Retinal pigment epithelial cell (primary cell): ENCODE results near the gene SLC15A2.
"Not testable (repeated sequence)": the region's sequence is repeated elsewhere in the genome, so short reads cannot be mapped to it uniquely, and the experiment has no call there.

Experiments used
- DNase-seq: peaks from one replicate; pipeline ENCODE4 v3.0.0-alpha.2; 2010; ENCODE audit warnings: low read depth
- H3K4me3 ChIP-seq: 2 replicates; pipeline ENCODE4 v1.5.1; 2011; ENCODE audit warnings: mild to moderate bottlenecking, low read length, control low read depth, moderate library complexity
- TF ChIP-seq, protein P1 (sequence below): conservative IDR thresholded peaks from 2 replicates; pipeline ENCODE4 v1.5.1; 2011; ENCODE audit warnings: low read depth, low read length, control low read depth, inconsistent platforms

SLC15A2 gene, protein sequence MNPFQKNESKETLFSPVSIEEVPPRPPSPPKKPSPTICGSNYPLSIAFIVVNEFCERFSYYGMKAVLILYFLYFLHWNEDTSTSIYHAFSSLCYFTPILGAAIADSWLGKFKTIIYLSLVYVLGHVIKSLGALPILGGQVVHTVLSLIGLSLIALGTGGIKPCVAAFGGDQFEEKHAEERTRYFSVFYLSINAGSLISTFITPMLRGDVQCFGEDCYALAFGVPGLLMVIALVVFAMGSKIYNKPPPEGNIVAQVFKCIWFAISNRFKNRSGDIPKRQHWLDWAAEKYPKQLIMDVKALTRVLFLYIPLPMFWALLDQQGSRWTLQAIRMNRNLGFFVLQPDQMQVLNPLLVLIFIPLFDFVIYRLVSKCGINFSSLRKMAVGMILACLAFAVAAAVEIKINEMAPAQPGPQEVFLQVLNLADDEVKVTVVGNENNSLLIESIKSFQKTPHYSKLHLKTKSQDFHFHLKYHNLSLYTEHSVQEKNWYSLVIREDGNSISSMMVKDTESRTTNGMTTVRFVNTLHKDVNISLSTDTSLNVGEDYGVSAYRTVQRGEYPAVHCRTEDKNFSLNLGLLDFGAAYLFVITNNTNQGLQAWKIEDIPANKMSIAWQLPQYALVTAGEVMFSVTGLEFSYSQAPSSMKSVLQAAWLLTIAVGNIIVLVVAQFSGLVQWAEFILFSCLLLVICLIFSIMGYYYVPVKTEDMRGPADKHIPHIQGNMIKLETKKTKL

DNA sequence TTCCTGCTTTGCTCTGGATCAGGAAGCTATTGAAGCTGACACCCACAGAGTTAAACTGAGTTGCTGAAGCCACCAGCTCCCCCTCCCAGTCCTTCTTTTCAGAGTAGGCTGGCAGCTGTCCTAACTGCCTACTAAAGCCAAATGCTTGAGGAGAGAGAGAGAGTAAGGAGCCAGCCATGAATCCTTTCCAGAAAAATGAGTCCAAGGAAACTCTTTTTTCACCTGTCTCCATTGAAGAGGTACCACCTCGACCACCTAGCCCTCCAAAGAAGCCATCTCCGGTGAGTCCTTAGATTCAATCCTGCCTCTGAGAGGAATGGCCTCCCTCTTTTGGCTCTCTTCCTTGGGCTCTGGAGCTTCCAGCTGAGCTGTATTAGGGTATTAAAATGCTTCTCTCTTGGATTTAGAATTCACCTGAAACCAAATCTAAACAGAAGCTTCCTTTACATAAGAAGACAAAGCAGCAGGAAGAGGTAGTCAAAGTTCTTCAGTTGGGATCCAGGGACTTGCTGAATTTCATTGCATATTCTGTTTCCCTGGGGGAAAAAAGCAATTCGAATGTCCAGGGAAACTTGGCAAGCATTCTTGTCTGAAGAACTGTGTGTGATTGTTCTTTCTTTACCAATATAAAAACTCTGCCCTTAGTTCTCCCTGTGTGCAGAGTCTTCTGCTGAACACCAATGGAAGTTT lies at the start of gene SLC15A2:
Gene SLC15A2 (plus strand): TSS at position 101 of the 690 bp plus-strand sequence. CDS start 76 bp downstream, at position 177.
- TF ChIP-seq, protein P1, sequence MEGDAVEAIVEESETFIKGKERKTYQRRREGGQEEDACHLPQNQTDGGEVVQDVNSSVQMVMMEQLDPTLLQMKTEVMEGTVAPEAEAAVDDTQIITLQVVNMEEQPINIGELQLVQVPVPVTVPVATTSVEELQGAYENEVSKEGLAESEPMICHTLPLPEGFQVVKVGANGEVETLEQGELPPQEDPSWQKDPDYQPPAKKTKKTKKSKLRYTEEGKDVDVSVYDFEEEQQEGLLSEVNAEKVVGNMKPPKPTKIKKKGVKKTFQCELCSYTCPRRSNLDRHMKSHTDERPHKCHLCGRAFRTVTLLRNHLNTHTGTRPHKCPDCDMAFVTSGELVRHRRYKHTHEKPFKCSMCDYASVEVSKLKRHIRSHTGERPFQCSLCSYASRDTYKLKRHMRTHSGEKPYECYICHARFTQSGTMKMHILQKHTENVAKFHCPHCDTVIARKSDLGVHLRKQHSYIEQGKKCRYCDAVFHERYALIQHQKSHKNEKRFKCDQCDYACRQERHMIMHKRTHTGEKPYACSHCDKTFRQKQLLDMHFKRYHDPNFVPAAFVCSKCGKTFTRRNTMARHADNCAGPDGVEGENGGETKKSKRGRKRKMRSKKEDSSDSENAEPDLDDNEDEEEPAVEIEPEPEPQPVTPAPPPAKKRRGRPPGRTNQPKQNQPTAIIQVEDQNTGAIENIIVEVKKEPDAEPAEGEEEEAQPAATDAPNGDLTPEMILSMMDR, result no peak
- no peak within 1 kb of the TSS for H3K4me3 ChIP-seq
- peak; percentile 9 for DNase-seq

DNA sequence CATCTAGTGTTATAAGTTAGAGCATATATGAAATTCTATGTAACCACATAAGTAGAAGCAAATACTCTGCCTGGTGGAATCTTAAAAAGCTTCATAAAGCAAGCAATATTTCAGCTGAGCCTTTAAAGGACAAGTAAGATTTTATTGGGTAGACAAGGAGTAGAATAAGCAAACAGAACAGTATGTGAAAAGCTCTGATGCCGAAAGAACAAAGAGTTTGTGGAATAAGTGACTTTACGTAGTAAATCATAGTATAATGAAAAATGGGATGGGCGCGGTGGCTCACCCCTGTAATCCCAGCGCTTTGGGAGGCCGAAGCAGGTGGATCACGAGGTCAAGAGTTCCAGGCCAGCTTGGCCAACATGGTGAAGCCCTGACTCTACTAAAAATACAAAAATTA lies 49.3 kb upstream of the SLC15A2 start:
- TF ChIP-seq, protein P1, result no peak
- no peak for DNase-seq
- H3K4me3 ChIP-seq, result no peak overlapping the region

DNA sequence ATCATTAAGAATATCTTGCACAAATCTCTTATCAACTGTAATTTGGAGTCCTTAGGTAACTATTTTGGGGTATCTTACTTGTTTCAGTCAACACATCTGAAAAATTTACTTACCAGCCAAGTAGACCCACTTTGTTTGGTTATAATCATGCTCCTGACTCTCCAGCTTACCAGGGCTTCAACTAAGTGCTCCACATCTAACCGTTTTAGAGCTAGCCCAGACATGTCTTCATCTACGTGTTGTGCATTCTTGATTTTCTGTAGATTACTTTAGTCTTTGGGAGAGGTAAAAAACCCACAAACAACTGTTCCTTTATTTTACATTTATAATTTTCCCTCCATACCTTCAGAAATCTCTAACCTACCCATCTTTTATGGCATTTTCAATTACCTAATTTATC lies 41.9 kb upstream of the SLC15A2 start:
- TF ChIP-seq, protein P1, result no peak
- no peak for DNase-seq
- no peak overlapping the region for H3K4me3 ChIP-seq

DNA sequence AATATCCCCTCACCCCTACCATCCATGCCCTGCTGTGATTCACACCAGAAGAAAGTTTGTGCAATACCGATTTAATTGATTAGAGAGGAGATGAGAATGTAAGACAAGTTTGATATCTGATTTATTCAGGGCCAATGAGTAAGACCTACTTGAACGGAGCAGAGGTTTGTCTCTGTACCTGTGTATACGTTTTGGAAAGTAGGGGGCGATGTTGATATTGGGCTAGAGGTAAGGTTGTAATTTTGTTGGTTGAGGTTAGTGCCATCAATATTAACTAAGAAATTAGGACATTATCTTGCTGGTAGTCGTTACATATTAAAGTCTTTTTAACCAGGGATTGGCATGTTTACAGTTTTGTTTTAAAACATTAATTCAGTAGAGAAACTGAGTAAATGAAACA lies 38.6 kb upstream of the SLC15A2 start:
- no peak for DNase-seq
- TF ChIP-seq, protein P1, result peak; percentile 44
- no peak overlapping the region for H3K4me3 ChIP-seq

DNA sequence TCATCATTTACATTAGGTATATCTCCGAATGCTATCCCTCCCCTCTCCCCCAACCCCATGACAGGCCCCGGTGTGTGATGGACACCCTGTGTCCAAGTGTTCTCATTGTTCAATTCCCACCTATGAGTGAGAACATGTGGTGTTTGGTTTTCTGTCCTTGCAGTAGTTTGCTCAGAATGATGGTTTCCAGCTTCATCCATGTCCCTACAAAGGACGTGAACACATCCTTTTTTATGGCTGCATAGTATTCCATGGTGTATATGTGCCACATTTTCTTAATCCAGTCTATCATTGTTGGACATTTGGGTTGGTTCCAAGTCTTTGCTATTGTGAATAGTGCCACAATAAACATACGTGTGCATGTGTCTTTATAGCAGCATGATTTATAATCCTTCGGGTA lies 36.4 kb upstream of the SLC15A2 start:
- not testable (repeated sequence) for DNase-seq, H3K4me3 ChIP-seq

DNA sequence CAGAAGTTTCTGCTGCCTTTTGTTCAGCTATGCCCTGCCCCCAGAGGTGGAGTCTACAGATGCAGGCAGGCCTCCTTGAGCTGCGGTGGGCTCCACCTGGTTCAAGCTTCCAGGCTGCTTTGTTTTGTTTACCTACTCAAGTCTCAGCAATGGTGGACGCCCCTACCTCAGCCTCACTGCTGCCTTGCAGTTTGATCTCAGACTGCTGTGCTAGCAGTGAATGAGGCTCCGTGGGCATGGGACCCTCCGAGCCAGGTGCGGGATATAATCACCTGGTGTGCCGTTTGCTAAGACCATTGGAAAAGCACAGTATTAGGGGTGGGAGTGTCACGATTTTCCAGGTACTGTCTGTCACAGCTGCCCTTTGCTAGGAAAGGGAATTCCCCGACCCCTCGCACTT lies 31.0 kb upstream of the SLC15A2 start:
- DNase-seq, H3K4me3 ChIP-seq: not testable (repeated sequence)

DNA sequence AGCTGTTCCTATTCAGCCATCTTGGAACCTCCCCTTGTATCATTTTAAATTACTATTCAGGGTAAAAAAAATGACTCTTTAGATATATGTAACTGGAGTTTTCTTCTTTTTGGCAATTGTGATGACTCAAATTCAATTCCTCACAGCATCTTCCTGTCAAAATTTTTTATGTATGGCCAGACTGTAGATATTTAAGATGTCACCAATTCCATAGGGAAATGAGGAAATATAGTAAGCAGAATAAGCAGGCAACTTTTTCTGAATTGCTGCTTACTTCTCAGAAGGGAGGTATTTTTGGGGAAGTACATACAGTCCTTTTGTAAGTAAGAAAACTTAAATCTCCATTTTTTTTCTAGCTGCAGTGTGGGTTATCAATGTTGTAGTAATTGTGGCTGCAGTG lies 30.4 kb upstream of the SLC15A2 start:
- TF ChIP-seq, protein P1, result no peak
- no peak for DNase-seq
- H3K4me3 ChIP-seq, result no peak overlapping the region
